Astrocyte (in vitro differentiated cells and primary cell): ENCODE results near the gene C9orf40. TPM values are rescaled to one million over a fixed set of nuclear protein-coding genes. Genes with fewer than 3 reads are reported as not detected.

ENCODE experiments used
- DNase-seq: peaks from one replicate; pipeline ENCODE4 v3.0.0-alpha.2; 2010; ENCODE audit warnings: low read depth
- FAIRE-seq: peaks from 2 replicates; lab custom pipeline; 2011; peaks lifted over from hg19 to GRCh38; lab: Jason Lieb, UNC
- H2AFZ ChIP-seq: 2 replicates; pipeline ENCODE4 v1.6.0; 2012; ENCODE audit warnings: low read depth, low read length, inconsistent platforms
- H3K27ac ChIP-seq: 2 replicates; pipeline ENCODE4 v1.5.1; 2011; ENCODE audit warnings: low read depth, low read length, inconsistent platforms
- H3K27me3 ChIP-seq: 2 replicates; pipeline ENCODE4 v1.6.0; 2011; ENCODE audit warnings: low read length, inconsistent platforms; ENCODE audit not compliant: insufficient read depth
- H3K36me3 ChIP-seq: 2 replicates; pipeline ENCODE4 v1.5.1; 2011; ENCODE audit warnings: low read length, inconsistent platforms; ENCODE audit not compliant: insufficient read depth
- H3K4me1 ChIP-seq: 2 replicates; pipeline ENCODE4 v1.5.1; 2011; ENCODE audit warnings: low read length, inconsistent platforms; ENCODE audit not compliant: insufficient read depth
- H3K4me2 ChIP-seq: 2 replicates; pipeline ENCODE4 v1.6.0; 2012; ENCODE audit warnings: low read length, inconsistent platforms
- H3K4me3 ChIP-seq: 2 replicates; pipeline ENCODE4 v1.5.1; 2011; ENCODE audit warnings: low read depth, mild to moderate bottlenecking, low read length, inconsistent platforms; ENCODE audit not compliant: insufficient read depth
- H3K79me2 ChIP-seq: 2 replicates; pipeline ENCODE4 v1.6.0; 2012; ENCODE audit warnings: mild to moderate bottlenecking, low read length, inconsistent platforms; ENCODE audit not compliant: insufficient read depth
- H3K9ac ChIP-seq: 2 replicates; pipeline ENCODE4 v1.6.0; 2012; ENCODE audit warnings: mild to moderate bottlenecking, low read length, inconsistent platforms
- H3K9me3 ChIP-seq: 2 replicates; pipeline ENCODE4 v1.5.1; 2012; ENCODE audit warnings: low read depth, mild to moderate bottlenecking, low read length, inconsistent platforms; ENCODE audit not compliant: insufficient read depth
- H4K20me1 ChIP-seq: 2 replicates; pipeline ENCODE4 v1.6.0; 2012; ENCODE audit warnings: low read length, inconsistent platforms; ENCODE audit not compliant: insufficient read depth
- H3K27ac Mint-ChIP-seq: one replicate; pipeline ENCODE4 v1.8.0; 2021; ENCODE audit warnings: mild to moderate bottlenecking, mixed read lengths; ENCODE audit not compliant: unreplicated experiment
- H3K27me3 Mint-ChIP-seq: one replicate; pipeline ENCODE4 v1.8.0; 2021; ENCODE audit warnings: low read depth, mixed read lengths; ENCODE audit not compliant: unreplicated experiment
- H3K36me3 Mint-ChIP-seq: one replicate; pipeline ENCODE4 v1.8.0; 2021; ENCODE audit warnings: low read depth, mixed read lengths; ENCODE audit not compliant: unreplicated experiment
- H3K4me1 Mint-ChIP-seq: one replicate; pipeline ENCODE4 v1.8.0; 2021; ENCODE audit warnings: low read depth, mixed read lengths; ENCODE audit not compliant: unreplicated experiment
- H3K4me3 Mint-ChIP-seq: one replicate; pipeline ENCODE4 v1.8.0; 2021; ENCODE audit warnings: mild to moderate bottlenecking, moderate library complexity, mixed read lengths; ENCODE audit not compliant: unreplicated experiment
- H3K9me3 Mint-ChIP-seq: one replicate; pipeline ENCODE4 v1.8.0; 2021; ENCODE audit warnings: mild to moderate bottlenecking, mixed read lengths; ENCODE audit not compliant: unreplicated experiment
- EZH2 ChIP-seq: IDR thresholded peaks from 2 replicates; pipeline ENCODE4 v1.6.1; 2012; ENCODE audit warnings: mild to moderate bottlenecking, low read length, inconsistent platforms; ENCODE audit not compliant: insufficient read depth
- total RNA-seq: library from RNA; stranded (reverse); gene quantifications from 2 replicates; pipeline ENCODE4 v1.2.1, GENCODE V29; 2021
- TF ChIP-seq, protein P1 (sequence below): IDR thresholded peaks from 2 replicates; pipeline ENCODE4 v1.5.1; 2011; ENCODE audit warnings: low read depth, mild to moderate bottlenecking, inconsistent platforms, low read length, moderate library complexity; ENCODE audit not compliant: insufficient read depth

The C9orf40 gene
- total RNA-seq, 1 donor from 2014 or later, result 5.4 TPM

DNA sequence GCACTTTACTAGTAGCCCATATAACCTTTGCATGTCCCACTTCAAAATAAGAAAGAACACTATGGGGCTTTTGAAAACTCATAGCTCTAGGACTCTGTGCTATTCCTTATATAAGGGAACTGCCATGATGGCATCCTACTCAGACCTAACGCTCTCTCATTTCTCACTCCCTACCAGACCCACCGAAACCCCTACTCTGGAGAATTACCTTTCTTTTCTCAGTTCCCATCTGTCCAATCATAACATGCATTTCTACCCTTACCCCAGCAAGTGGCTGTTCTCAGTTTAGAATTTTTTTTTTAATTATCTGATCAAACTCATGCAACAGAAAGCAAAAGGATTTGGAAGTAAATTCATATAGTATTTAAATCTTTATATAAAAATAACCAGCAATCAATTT, 48.1 kb upstream of the C9orf40 start:
- H3K4me1 Mint-ChIP-seq, result no peaks in the 10 kb centered on the region
- H3K4me2 ChIP-seq, result no peak overlapping the region
- H3K4me3 Mint-ChIP-seq, result no peak overlapping the region
- H3K79me2 ChIP-seq, result no peaks in the 10 kb centered on the region
- TF ChIP-seq, protein P1, sequence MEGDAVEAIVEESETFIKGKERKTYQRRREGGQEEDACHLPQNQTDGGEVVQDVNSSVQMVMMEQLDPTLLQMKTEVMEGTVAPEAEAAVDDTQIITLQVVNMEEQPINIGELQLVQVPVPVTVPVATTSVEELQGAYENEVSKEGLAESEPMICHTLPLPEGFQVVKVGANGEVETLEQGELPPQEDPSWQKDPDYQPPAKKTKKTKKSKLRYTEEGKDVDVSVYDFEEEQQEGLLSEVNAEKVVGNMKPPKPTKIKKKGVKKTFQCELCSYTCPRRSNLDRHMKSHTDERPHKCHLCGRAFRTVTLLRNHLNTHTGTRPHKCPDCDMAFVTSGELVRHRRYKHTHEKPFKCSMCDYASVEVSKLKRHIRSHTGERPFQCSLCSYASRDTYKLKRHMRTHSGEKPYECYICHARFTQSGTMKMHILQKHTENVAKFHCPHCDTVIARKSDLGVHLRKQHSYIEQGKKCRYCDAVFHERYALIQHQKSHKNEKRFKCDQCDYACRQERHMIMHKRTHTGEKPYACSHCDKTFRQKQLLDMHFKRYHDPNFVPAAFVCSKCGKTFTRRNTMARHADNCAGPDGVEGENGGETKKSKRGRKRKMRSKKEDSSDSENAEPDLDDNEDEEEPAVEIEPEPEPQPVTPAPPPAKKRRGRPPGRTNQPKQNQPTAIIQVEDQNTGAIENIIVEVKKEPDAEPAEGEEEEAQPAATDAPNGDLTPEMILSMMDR, result no peak
- TF ChIP-seq EZH2, result no peak
- no peaks in the 10 kb centered on the region for H3K27me3 Mint-ChIP-seq
- no peaks in the 10 kb centered on the region for H3K9me3 Mint-ChIP-seq
- no peak overlapping the region for H3K27ac ChIP-seq
- H3K27ac Mint-ChIP-seq, result no peak overlapping the region
- no peaks in the 10 kb centered on the region for H3K36me3 ChIP-seq
- no peak overlapping the region for H3K9ac ChIP-seq
- FAIRE-seq (no peak), DNase-seq (no peak)
- no peaks in the 10 kb centered on the region for H4K20me1 ChIP-seq
- H3K27me3 ChIP-seq, result no peaks in the 10 kb centered on the region
- H3K9me3 ChIP-seq, result no peaks in the 10 kb centered on the region
- H3K36me3 Mint-ChIP-seq, result peaks cover 1% of the 10 kb centered on the region
- H3K4me1 ChIP-seq, result no peaks in the 10 kb centered on the region
- no peak overlapping the region for H3K4me3 ChIP-seq
- no peak overlapping the region for H2AFZ ChIP-seq

DNA sequence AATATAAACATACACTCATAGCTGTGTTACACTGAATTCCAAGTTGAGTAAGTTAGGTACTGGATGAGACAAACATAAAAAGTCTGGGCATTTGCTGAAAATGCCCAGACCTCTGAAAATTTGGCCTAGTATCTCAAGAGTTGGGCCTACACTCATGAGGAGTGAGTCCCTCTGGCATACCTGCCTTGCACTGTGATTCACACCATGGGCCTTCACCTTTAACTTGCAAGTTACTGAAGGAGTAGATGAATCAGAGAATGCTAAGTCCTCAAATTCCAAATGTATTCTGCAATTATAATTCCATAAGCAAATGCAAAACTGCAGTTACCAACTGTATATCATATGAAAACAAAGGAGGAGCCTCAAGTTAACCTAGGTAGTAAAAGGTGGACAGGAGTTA, 32.3 kb upstream of the C9orf40 start:
- Histone ChIP-seq H3K27ac (no peak overlapping the region), H3K4me1 (no peaks in the 10 kb centered on the region), H3K4me2 (no peak overlapping the region), H3K27me3 (no peaks in the 10 kb centered on the region), H3K4me3 (no peak overlapping the region), H3K9ac (no peak overlapping the region), H4K20me1 (no peaks in the 10 kb centered on the region), H3K36me3 (no peaks in the 10 kb centered on the region), H3K79me2 (no peaks in the 10 kb centered on the region), H3K9me3 (no peaks in the 10 kb centered on the region), H2AFZ (no peak overlapping the region)
- no peaks in the 10 kb centered on the region for H3K9me3 Mint-ChIP-seq
- no peaks in the 10 kb centered on the region for H3K4me1 Mint-ChIP-seq
- H3K4me3 Mint-ChIP-seq, result no peak overlapping the region
- H3K27me3 Mint-ChIP-seq, result no peaks in the 10 kb centered on the region
- H3K27ac Mint-ChIP-seq, result no peak overlapping the region
- TF ChIP-seq, protein P1, result no peak
- TF ChIP-seq EZH2, result no peak
- no peak for FAIRE-seq
- no peaks in the 10 kb centered on the region for H3K36me3 Mint-ChIP-seq
- no peak for DNase-seq

DNA sequence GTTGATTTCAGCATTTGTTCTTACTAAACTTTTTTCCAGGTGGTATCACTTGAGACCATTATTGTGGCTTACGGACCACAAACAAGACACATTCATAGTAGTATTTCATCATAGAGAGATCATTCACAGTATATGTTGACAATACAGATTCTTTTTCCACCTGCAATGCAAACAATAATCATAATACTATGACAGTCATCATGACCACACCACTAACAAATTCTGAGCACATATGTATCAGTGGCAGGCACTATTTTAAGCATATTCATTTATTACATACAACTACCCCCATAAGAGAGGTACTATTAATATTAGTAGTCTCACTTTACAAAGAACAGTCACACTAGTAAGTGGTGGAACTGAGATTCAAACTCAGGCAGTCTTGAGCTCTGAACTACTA, 31.0 kb upstream of the C9orf40 start:
- H3K79me2 ChIP-seq, result no peaks in the 10 kb centered on the region
- Mint-ChIP-seq H3K27ac (no peak overlapping the region), H3K36me3 (peaks cover under 1% of the 10 kb centered on the region), H3K27me3 (no peaks in the 10 kb centered on the region), H3K9me3 (no peaks in the 10 kb centered on the region), H3K4me1 (no peaks in the 10 kb centered on the region), H3K4me3 (no peak overlapping the region)
- H3K9ac ChIP-seq, result no peak overlapping the region
- no peaks in the 10 kb centered on the region for H3K4me1 ChIP-seq
- no peaks in the 10 kb centered on the region for H4K20me1 ChIP-seq
- H3K27me3 ChIP-seq, result no peaks in the 10 kb centered on the region
- no peak for TF ChIP-seq EZH2
- TF ChIP-seq, protein P1, result no peak
- no peaks in the 10 kb centered on the region for H3K9me3 ChIP-seq
- no peaks in the 10 kb centered on the region for H3K36me3 ChIP-seq
- FAIRE-seq (peak; percentile 20), DNase-seq (no peak)
- no peak overlapping the region for H3K4me2 ChIP-seq
- no peak overlapping the region for H3K4me3 ChIP-seq
- H3K27ac ChIP-seq, result no peak overlapping the region
- no peak overlapping the region for H2AFZ ChIP-seq
